ENCODE data around the gene SMAD5. TPM values are rescaled to one million over a fixed set of nuclear protein-coding genes. Genes with fewer than 3 reads are reported as not detected.

The SMAD5 gene
- total and polyA plus RNA-seq, 2 experiments from 2014 or later, result 37.5 to 56.6 TPM

DNA sequence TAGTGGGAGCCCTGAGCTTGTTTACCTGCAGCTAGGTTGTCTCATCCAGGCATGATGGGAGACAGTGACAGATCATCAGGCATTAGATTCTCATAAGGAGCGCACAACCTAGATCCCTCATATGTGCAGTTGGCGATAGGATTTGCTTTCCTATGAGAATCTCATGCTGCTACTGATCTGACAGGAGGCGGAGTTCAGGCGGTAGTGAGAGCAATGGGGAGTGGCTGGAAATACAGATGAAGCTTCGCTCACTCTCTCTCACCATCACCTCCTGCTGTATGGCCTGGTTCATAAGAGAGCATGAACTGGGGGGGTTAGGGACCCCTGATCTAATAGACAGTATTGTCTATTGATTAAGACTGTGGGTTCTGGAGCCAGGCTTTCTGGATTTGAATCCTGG, 24.9 kb downstream of the SMAD5 start:
- Histone ChIP-seq H3K36me3 (ENCODE audit: insufficient read depth) (peaks cover 35% of the 10 kb centered on the region; the same call in 1 of the 2 replicates), H3K4me3 (no peak overlapping the region), H3K4me2 (no peak overlapping the region), H2AFZ (no peak overlapping the region), H4K20me1 (replicated peaks; ENCODE audit: insufficient read depth) (peaks cover 24% of the 10 kb centered on the region), H3K4me1 (ENCODE audit: insufficient read depth) (no peaks in the 10 kb centered on the region), H3K27me3 (ENCODE audit: insufficient read depth) (no peaks in the 10 kb centered on the region), H3K9me2 (ENCODE audit: insufficient read depth) (no peaks in the 10 kb centered on the region), H3F3A (replicated peaks; ENCODE audit: low read depth) (no peaks in the 10 kb centered on the region), H3K79me2 (replicated peaks; ENCODE audit: insufficient read depth) (peaks cover 69% of the 10 kb centered on the region), H3K27ac (ENCODE audit: low read depth) (no peak overlapping the region)
- Mint-ChIP-seq H3K27ac (no peak overlapping the region), H3K9me3 (peaks cover 6% of the 10 kb centered on the region; the same call in 2 of the 3 replicates), H3K27me3 (ENCODE audit: insufficient read depth, low read depth, poor library complexity) (no peaks in the 10 kb centered on the region), H3K4me1 (no peaks in the 10 kb centered on the region), H3K36me3 (ENCODE audit: low read depth) (peaks cover 54% of the 10 kb centered on the region), H3K4me3 (no peak overlapping the region)
- no peak for ATAC-seq
- DNase-seq (ENCODE audit: low spot score), result no peak
- TF ChIP-seq STAT1 (IDR thresholded peaks at IDR 0.05; ENCODE audit: unreplicated experiment), result no peak
- TF ChIP-seq JUNB (IDR thresholded peaks at IDR 0.05; ENCODE audit: unreplicated experiment), result no peak
- TF ChIP-seq REST (IDR thresholded peaks at IDR 0.05; ENCODE audit: unreplicated experiment), result no peak
- no peak for TF ChIP-seq ZNF462 (CRISPR knock-in tag; IDR thresholded peaks at IDR 0.05)
- TF ChIP-seq EZH2phosphoT487 (IDR thresholded peaks at IDR 0.05; ENCODE audit: unreplicated experiment), result no peak
- TF ChIP-seq ZNF114 (CRISPR knock-in tag; IDR thresholded peaks at IDR 0.05), result no peak
- no peak for TF ChIP-seq ZNF331 (CRISPR knock-in tag; IDR thresholded peaks at IDR 0.05; ENCODE audit: low read depth)
- TF ChIP-seq CREB1 (CRISPR knock-in tag; IDR thresholded peaks at IDR 0.05; ENCODE audit: low read depth), result no peak
- no peak for TF ChIP-seq CTCF (conservative IDR thresholded peaks at IDR 0.05; ENCODE audit: low read depth in 2 of 2)
- TF ChIP-seq NANOG (IDR thresholded peaks at IDR 0.05; ENCODE audit: borderline replicate concordance), result no peak
- TF ChIP-seq, protein P1, sequence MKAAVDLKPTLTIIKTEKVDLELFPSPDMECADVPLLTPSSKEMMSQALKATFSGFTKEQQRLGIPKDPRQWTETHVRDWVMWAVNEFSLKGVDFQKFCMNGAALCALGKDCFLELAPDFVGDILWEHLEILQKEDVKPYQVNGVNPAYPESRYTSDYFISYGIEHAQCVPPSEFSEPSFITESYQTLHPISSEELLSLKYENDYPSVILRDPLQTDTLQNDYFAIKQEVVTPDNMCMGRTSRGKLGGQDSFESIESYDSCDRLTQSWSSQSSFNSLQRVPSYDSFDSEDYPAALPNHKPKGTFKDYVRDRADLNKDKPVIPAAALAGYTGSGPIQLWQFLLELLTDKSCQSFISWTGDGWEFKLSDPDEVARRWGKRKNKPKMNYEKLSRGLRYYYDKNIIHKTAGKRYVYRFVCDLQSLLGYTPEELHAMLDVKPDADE (IDR thresholded peaks at IDR 0.05), result no peak
- TF ChIP-seq EZH2 (IDR thresholded peaks at IDR 0.05; ENCODE audit: low read depth, unreplicated experiment), result no peak
